ACC112 (cell line): ENCODE data around the gene MPDU1.

Experiments used
- H2AFZ ChIP-seq: fragments of 200-600 bp; sonication (generic); one replicate; pipeline ENCODE4 v1.6.0; 2017; ENCODE audit warnings: antibody characterized with exemption, low read length; ENCODE audit not compliant: unreplicated experiment
- H3K27ac ChIP-seq: fragments of 200-600 bp; sonication (generic); 2 replicates; pipeline ENCODE4 v1.5.1; 2014; ENCODE audit warnings: low read depth, mild to moderate bottlenecking, antibody characterized with exemption, low read length, moderate library complexity
- H3K27me3 ChIP-seq: fragments of 200-600 bp; sonication (generic); 2 replicates; pipeline ENCODE4 v1.6.1; 2014; ENCODE audit warnings: mild to moderate bottlenecking, antibody characterized with exemption, low read length, moderate library complexity, mixed read lengths; ENCODE audit not compliant: insufficient read depth
- H3K36me3 ChIP-seq: fragments of 200-600 bp; sonication (generic); 2 replicates; pipeline ENCODE4 v1.6.1; 2016; ENCODE audit warnings: mild to moderate bottlenecking, antibody characterized with exemption, low read length, moderate library complexity, mixed read lengths; ENCODE audit not compliant: insufficient read depth
- H3K4me1 ChIP-seq: fragments of 200-600 bp; sonication (generic); one replicate; pipeline ENCODE4 v1.6.1; 2016; ENCODE audit warnings: low read length, mixed read lengths; ENCODE audit not compliant: insufficient read depth, unreplicated experiment, control insufficient read depth
- H3K4me3 ChIP-seq: fragments of 200-600 bp; sonication (generic); 2 replicates; pipeline ENCODE4 v1.5.1; 2014; ENCODE audit warnings: mild to moderate bottlenecking, low read depth, low read length
- H3K79me2 ChIP-seq: fragments of 200-600 bp; sonication (generic); one replicate; pipeline ENCODE4 v1.6.0; 2016; ENCODE audit warnings: low read length; ENCODE audit not compliant: control insufficient read depth, unreplicated experiment, insufficient read depth

Gene MPDU1

DNA sequence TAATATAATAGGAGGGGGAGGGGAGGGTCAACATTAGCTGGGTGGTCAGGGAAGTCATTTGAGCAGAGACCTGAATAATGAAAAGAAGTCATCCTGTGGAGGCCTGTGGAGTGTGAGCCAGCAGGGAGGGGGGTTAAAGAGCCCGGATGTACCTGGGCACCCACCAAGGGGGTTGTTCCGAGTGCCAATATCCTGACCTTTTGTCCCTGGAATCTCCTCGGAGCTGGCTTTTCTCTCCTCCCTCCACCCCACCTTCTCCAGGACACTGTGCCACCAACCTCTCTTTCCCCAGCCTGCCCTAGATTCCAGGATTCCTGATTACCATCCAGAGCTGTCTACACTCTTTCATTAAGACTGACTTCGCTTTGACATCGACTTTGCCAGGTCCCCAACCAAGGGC is 52.5 kb downstream of the MPDU1 start:
- Histone ChIP-seq H3K79me2 (no peaks in the 10 kb centered on the region), H3K27me3 (no peaks in the 10 kb centered on the region), H3K27ac (no peak overlapping the region), H3K4me3 (no peak overlapping the region), H3K36me3 (no peaks in the 10 kb centered on the region), H3K4me1 (no peaks in the 10 kb centered on the region), H2AFZ (no peak overlapping the region)
